Liver (tissue), 9 donors: ENCODE data around the gene ACTL10. TPM values are rescaled to one million over a fixed set of nuclear protein-coding genes. Genes with fewer than 3 reads are reported as not detected.

ENCODE experiments used
- DNase-seq: peaks from one replicate; pipeline ENCODE4 v3.0.0-alpha.2; 2017; ENCODE audit warnings: low spot score
- H3K27ac ChIP-seq, 2 donors: one replicate each; pipeline ENCODE4 v1.7.0; 2013; ENCODE audit warnings: inconsistent platforms in 2 of 2, low read length in 2 of 2, control low read depth in 1 of 2, low read depth in 1 of 2, mild to moderate bottlenecking in 1 of 2
- H3K27me3 ChIP-seq, 4 donors: one replicate each; pipeline versions ENCODE4 v1.6.1 to v1.7.0; 2013; ENCODE audit warnings: low read length in 3 of 4, inconsistent platforms in 1 of 4, mild to moderate bottlenecking in 1 of 4, moderate library complexity in 1 of 4; ENCODE audit not compliant: control insufficient read depth in 4 of 4, insufficient read depth in 4 of 4
- H3K36me3 ChIP-seq, 4 donors: one replicate each; pipeline versions ENCODE4 v1.6.1 to v1.7.0; 2013; ENCODE audit warnings: low read length in 3 of 4, mild to moderate bottlenecking in 3 of 4, low read depth in 1 of 4, moderate library complexity in 1 of 4; ENCODE audit not compliant: control insufficient read depth in 4 of 4, insufficient read depth in 3 of 4
- H3K4me1 ChIP-seq, 4 donors: one replicate each; pipeline versions ENCODE4 v1.6.1 to v1.7.0; 2013; ENCODE audit warnings: low read length in 3 of 4, mild to moderate bottlenecking in 3 of 4, moderate library complexity in 1 of 4; ENCODE audit not compliant: control insufficient read depth in 4 of 4, insufficient read depth in 4 of 4
- H3K4me3 ChIP-seq, 3 donors: one replicate each; pipeline versions ENCODE4 v1.6.1 to v1.7.0; 2013; ENCODE audit warnings: low read length in 3 of 3, control low read depth in 1 of 3, low read depth in 1 of 3, mild to moderate bottlenecking in 1 of 3
- H3K9ac ChIP-seq, 2 donors: one replicate each; pipeline ENCODE4 v1.7.0; 2013; ENCODE audit warnings: low read length in 2 of 2, mild to moderate bottlenecking in 2 of 2, moderate library complexity in 2 of 2, control low read depth in 1 of 2, low read depth in 1 of 2
- H3K9me3 ChIP-seq, 4 donors: one replicate each; pipeline versions ENCODE4 v1.6.1 to v1.7.0; 2013; ENCODE audit warnings: low read length in 3 of 4; ENCODE audit not compliant: control insufficient read depth in 4 of 4
- ATF3 ChIP-seq: IDR thresholded peaks from 2 replicates; pipeline ENCODE4 v1.6.1; 2016; ENCODE audit warnings: antibody characterized with exemption
- CTCF ChIP-seq: fragments of 150-350 bp; IDR thresholded peaks from 2 replicates; pipeline ENCODE4 v1.5.1; 2017; ENCODE audit warnings: improper control_type of control experiment, low read depth, low read length; ENCODE audit not compliant: missing input control
- EGR1 ChIP-seq, 2 donors: IDR thresholded peaks; 2 replicates each; pipeline ENCODE4 v1.6.1; 2016 to 2018; ENCODE audit warnings: antibody characterized with exemption in 2 of 2, low read depth in 2 of 2
- FOXA1 ChIP-seq: IDR thresholded peaks from 2 replicates; pipeline ENCODE4 v1.6.1; 2016; ENCODE audit warnings: antibody characterized with exemption
- FOXA2 ChIP-seq: IDR thresholded peaks from 2 replicates; pipeline ENCODE4 v1.6.1; 2016; ENCODE audit warnings: antibody characterized with exemption
- GABPA ChIP-seq, 2 donors: IDR thresholded peaks in 1 of 2; conservative IDR thresholded peaks in 1 of 2; 2 replicates each; pipeline ENCODE4 v1.6.1; 2016; ENCODE audit warnings: antibody characterized with exemption in 2 of 2, mild to moderate bottlenecking in 1 of 2, moderate library complexity in 1 of 2
- HNF4A ChIP-seq, 2 donors: conservative IDR thresholded peaks; 2 replicates each; pipeline ENCODE4 v1.6.1; 2016; ENCODE audit warnings: antibody characterized with exemption in 2 of 2, mild to moderate bottlenecking in 2 of 2
- HNF4G ChIP-seq: IDR thresholded peaks from 2 replicates; pipeline ENCODE4 v1.6.1; 2016; ENCODE audit warnings: antibody characterized with exemption
- JUND ChIP-seq, 2 donors: IDR thresholded peaks; 2 replicates each; pipeline ENCODE4 v1.6.1; 2016; ENCODE audit warnings: antibody characterized with exemption in 2 of 2
- MAX ChIP-seq: IDR thresholded peaks from 2 replicates; pipeline ENCODE4 v1.6.1; 2016; ENCODE audit warnings: antibody characterized with exemption
- NR2F2 ChIP-seq: IDR thresholded peaks from 2 replicates; pipeline ENCODE4 v1.6.1; 2016; ENCODE audit warnings: antibody characterized with exemption
- RAD21 ChIP-seq, 2 donors: IDR thresholded peaks; 2 replicates each; pipeline ENCODE4 v1.6.1; 2016; ENCODE audit warnings: antibody characterized with exemption in 2 of 2, mild to moderate bottlenecking in 2 of 2
- REST ChIP-seq: IDR thresholded peaks from 2 replicates; pipeline ENCODE4 v1.6.1; 2016; ENCODE audit warnings: antibody characterized with exemption, mild to moderate bottlenecking
- RXRA ChIP-seq, 2 donors: IDR thresholded peaks; 2 replicates each; pipeline ENCODE4 v1.6.1; 2017 to 2018; ENCODE audit warnings: antibody characterized with exemption in 2 of 2, mild to moderate bottlenecking in 1 of 2
- SP1 ChIP-seq: IDR thresholded peaks from 2 replicates; pipeline ENCODE4 v1.6.1; 2018; ENCODE audit warnings: antibody characterized with exemption, mild to moderate bottlenecking
- TAF1 ChIP-seq: conservative IDR thresholded peaks from 2 replicates; pipeline ENCODE4 v1.6.1; 2016; ENCODE audit warnings: antibody characterized with exemption, mild to moderate bottlenecking
- YY1 ChIP-seq: IDR thresholded peaks from 2 replicates; pipeline ENCODE4 v1.6.1; 2016; ENCODE audit warnings: antibody characterized with exemption, mild to moderate bottlenecking
- ZBTB33 ChIP-seq: IDR thresholded peaks from 2 replicates; pipeline ENCODE4 v1.6.1; 2016; ENCODE audit warnings: antibody characterized with exemption
- WGBS: extraction: QIAGEN DNeasy Blood & Tissue Kit; methylation state at CpG from one replicate; pipeline ENCODE4 v1.1.7; 2013; 5-methylcytosine and 5-hydroxymethylcytosine counted together
- polyA plus RNA-seq, 2 donors: library from polyadenylated mRNA; stranded (reverse) in 1 of 2; unstranded in 1 of 2; fragments of 200-250 nt in 1 of 2; fragments of >200 nt in 1 of 2; fragmentation: Nextera tagmentation in 1 of 2; extraction: Ambion mirVana in 1 of 2; gene quantifications; one replicate each; pipeline versions ENCODE4 v1.2.1 to v1.2.3, GENCODE V29; 2013 to 2015
- total RNA-seq, 2 donors: library from RNA; depleted of rRNA; stranded (reverse); fragments of >200 nt; gene quantifications; one replicate each; pipeline ENCODE4 v1.2.3, GENCODE V29; 2014
- donor health status: healthy.
- donor health status: healthy.
- donor health status: healthy.
- donor health status: healthy.
- donor health status: healthy.

ACTL10 gene
- total and polyA plus RNA-seq, 4 donors = 0.10 to 0.50 (median 0.35) TPM

GRCh38 chr20:33686984-33687366, 20.2 kb downstream of the ACTL10 start:
- no peaks in the 10 kb centered on the region for H3K27me3 ChIP-seq
- H3K9ac ChIP-seq = no peak overlapping the region
- no peak overlapping the region for H3K27ac ChIP-seq
- DNase-seq = no peak
- no peak overlapping the region for H3K4me3 ChIP-seq
- peaks cover 2 to 19% (median 8%) of the 10 kb centered on the region in 4 donors for H3K4me1 ChIP-seq
- 81% methylated on average over 14 of the region's 14 CpGs for WGBS
- TF ChIP-seq GABPA (IDR thresholded peaks at IDR 0.05 in 1 of 2, conservative IDR thresholded peaks at IDR 0.05 in 1 of 2) (no peak), SP1 (no peak), RXRA (IDR thresholded peaks at IDR 0.05) (no peak), MAX (no peak), JUND (IDR thresholded peaks at IDR 0.05) (no peak), CTCF (no peak), HNF4G (no peak), FOXA1 (no peak), TAF1 (no peak), ZBTB33 (no peak), YY1 (no peak), NR2F2 (no peak), ATF3 (no peak), HNF4A (conservative IDR thresholded peaks at IDR 0.05) (no peak), FOXA2 (no peak), RAD21 (IDR thresholded peaks at IDR 0.05) (no peak), EGR1 (IDR thresholded peaks at IDR 0.05; ENCODE audit: low read depth in 2 of 2) (no peak), REST (no peak)
- no peaks in the 10 kb centered on the region for H3K36me3 ChIP-seq
- no peaks in the 10 kb centered on the region for H3K9me3 ChIP-seq
